Duodenal mucosa (tissue), 2 donors: ENCODE measurements around the gene SLC9B2.

Source experiments
- H3K27ac ChIP-seq: one replicate; pipeline ENCODE4 v1.7.0; 2013; ENCODE audit warnings: low read depth, low read length
- H3K27me3 ChIP-seq, 2 donors: one replicate each; pipeline ENCODE4 v1.7.0; 2013; ENCODE audit warnings: low read length in 2 of 2, control low read depth in 1 of 2; ENCODE audit not compliant: insufficient read depth in 2 of 2, control insufficient read depth in 1 of 2
- H3K36me3 ChIP-seq, 2 donors: one replicate each; pipeline ENCODE4 v1.7.0; 2013; ENCODE audit warnings: low read length in 2 of 2, control low read depth in 1 of 2; ENCODE audit not compliant: insufficient read depth in 2 of 2, control insufficient read depth in 1 of 2
- H3K4me1 ChIP-seq, 2 donors: one replicate each; pipeline ENCODE4 v1.7.0; 2013; ENCODE audit warnings: low read length in 2 of 2, control low read depth in 1 of 2; ENCODE audit not compliant: insufficient read depth in 2 of 2, control insufficient read depth in 1 of 2
- H3K4me3 ChIP-seq, 2 donors: one replicate each; pipeline ENCODE4 v1.7.0; 2013; ENCODE audit warnings: low read length in 2 of 2, low read depth in 1 of 2
- H3K9ac ChIP-seq, 2 donors: one replicate each; pipeline ENCODE4 v1.7.0; 2013; ENCODE audit warnings: low read length in 2 of 2, low read depth in 1 of 2
- H3K9me3 ChIP-seq, 2 donors: one replicate each; pipeline ENCODE4 v1.7.0; 2013; ENCODE audit warnings: low read length in 2 of 2, control low read depth in 1 of 2; ENCODE audit not compliant: control insufficient read depth in 1 of 2

SLC9B2 gene

DNA sequence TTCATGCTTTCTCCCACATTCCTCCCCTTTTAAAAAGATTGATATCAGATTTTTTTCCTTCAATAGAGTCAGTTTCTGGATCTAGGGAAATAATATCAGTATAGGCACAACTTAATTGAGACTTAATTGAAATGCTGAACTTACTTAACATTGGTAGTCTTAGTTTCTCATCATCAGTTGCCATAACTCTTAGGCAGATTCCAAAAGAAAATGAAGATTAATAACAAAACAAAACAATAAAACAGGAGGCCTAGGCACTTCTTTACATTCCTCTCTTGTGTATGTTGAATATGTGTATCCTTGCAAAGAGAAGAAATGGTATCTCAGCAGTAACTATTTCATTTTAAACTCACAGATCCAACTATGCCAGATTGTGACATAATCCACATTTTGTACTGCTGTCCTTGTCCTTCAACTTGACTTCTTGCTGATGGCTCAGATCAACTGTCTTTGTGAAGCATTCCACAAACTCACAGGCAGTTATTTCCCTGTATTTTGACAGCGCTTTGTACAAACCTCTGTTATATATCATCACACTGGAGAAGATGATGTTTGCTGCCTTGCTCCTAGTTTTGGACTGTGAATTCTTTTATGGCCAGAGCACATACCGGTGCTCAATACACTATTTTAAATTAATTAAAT is 9.1 kb upstream of the SLC9B2 start:
- Histone ChIP-seq H3K9ac (no peak overlapping the region), H3K9me3 (no peaks in the 10 kb centered on the region), H3K36me3 (peaks cover 25 to 64% of the 10 kb centered on the region in 2 donors), H3K4me3 (no peak overlapping the region), H3K27me3 (no peaks in the 10 kb centered on the region), H3K27ac (no peak overlapping the region), H3K4me1 (no peaks in the 10 kb centered on the region)

DNA sequence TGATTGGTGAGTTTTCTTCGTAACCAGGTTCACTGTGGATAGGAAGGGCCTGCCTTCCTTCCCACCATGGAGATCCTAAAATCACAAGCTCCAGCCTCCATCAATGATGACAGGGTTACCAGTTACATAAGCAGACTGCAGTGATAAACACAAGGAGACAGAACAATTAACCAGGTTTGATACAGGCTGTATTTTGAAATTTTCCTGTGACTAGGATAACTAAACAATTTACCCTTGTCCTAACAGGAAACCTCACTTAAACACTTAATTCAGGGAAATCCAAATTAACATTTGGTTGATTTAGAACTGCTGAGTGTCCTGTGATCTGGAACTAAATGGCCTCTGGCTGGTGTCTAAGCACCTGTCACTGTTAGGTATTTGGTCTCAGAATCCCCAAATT is 3.1 kb upstream of the SLC9B2 start:
- Histone ChIP-seq H3K36me3 (peaks cover 4 to 17% of the 10 kb centered on the region in 2 donors), H3K9ac (no peak overlapping the region), H3K4me1 (peaks cover 11 to 14% of the 10 kb centered on the region in 2 donors), H3K9me3 (no peaks in the 10 kb centered on the region), H3K4me3 (no peak overlapping the region), H3K27ac (no peak overlapping the region), H3K27me3 (peaks cover 0 to 6% of the 10 kb centered on the region in 2 donors)

DNA sequence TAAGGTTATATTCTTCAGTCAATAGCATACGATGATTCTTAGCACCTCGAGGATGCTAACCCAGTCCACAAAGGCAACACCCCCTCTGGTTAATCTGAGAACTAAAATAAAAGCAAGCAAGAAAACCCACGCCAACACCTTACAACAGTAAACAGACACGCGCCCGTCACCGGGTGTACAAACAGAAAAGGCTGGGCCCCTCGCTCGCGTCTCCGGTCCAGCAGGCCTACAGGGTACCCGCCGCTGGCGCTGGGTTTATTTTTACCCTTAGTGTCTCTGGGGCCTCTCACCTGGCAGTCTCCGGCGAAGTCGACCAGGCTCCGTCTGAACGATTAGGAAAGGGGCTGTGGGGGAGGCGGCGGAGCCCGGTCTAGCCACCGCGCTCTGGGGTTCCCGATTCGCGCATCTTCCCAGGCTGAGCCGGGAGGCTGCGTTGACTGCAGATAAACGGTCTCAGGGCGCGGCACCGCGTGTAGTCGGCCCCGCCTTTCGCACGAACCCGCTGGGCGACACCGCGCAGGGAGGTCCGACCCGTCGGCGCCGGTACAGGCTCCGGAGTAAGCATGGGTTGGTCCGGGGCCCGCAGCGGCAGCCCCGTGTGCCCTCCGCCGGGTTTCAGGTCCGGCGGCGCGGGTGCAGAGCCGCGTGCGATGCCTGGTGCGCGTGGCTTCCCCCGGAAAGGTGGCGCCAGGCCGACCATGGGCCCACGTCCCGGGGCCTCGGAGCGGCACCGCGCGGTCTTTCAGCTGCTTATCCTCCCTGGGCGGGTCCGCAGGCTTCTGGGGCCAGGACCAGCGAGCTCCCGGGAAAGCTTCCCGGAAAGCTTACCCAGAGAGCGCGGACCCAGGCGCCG is 441 bp downstream of the SLC9B2 start:
- peak overlapping the region; percentile 72 to 76 for H3K4me3 ChIP-seq
- H3K9me3 ChIP-seq = no peaks in the 10 kb centered on the region
- H3K27me3 ChIP-seq = peaks cover 0 to 6% of the 10 kb centered on the region in 2 donors
- H3K9ac ChIP-seq = peak overlapping the region; percentile 55 to 68
- peak overlapping the region; percentile 68 for H3K27ac ChIP-seq
- H3K36me3 ChIP-seq = peaks cover 0 to 9% of the 10 kb centered on the region in 2 donors
- H3K4me1 ChIP-seq = peaks cover 14 to 20% of the 10 kb centered on the region in 2 donors

DNA sequence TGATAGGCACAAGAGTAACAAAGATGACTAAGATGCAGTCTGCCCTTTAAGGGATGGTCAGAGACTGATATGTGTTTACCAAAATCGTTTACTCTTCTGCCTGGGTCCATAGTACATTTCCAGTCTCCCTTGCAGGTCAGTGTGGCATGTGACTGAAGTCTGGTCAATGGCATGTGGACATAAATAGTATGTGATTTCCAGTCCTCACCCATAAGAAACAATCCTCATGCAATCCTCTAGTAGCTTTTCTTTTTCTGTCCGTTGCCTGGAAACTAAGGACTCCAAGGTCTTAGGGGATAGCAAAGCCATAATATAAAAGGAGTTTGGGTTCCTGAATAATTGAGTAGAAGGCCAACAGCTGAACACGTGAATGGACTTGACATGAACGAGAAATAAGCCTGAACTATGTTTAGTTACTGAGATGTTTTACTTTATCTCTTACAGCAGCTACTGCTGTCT is 1.1 kb downstream of the SLC9B2 start:
- no peaks in the 10 kb centered on the region for H3K9me3 ChIP-seq
- H3K27me3 ChIP-seq = peaks cover 0 to 6% of the 10 kb centered on the region in 2 donors
- peaks cover 14 to 20% of the 10 kb centered on the region in 2 donors for H3K4me1 ChIP-seq
- no peak overlapping the region for H3K27ac ChIP-seq
- peaks cover 0 to 3% of the 10 kb centered on the region in 2 donors for H3K36me3 ChIP-seq
- H3K4me3 ChIP-seq = peak overlapping the region; percentile 72 to 76
- H3K9ac ChIP-seq = peak overlapping the region; percentile 55 to 68

DNA sequence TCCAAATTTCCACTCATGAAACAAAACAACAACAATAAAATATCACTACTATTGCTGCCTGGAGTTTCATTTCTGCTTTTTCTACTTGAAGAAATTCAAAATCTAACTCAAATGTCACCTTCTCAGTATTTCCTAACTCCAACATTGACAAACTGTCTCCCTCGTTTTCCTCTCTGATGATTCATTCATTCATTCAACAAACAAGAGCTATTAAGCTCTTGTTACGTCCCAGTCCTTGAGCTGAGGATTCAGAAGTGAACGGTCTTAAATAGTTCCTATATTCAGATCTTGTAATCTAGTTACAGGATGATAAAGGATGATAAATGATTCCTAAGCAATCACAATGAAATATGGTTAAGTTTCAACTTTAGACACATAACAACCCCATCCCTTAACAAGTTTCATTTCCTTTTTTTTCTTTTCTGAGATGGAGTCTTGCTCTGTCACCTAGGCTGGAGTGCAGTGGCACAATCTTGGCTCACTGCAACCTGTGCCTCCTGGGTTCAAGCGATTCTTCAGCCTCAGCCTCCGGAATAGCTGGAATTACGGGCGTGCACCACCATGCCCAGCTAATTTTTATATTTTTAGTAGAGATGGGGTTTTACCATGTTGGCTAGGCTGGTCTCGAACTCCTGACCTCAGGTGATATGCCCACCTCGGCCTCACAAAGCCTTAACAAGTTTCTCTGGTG is 1.7 kb downstream of the SLC9B2 start:
- Histone ChIP-seq H3K27ac (no peak overlapping the region), H3K9me3 (no peaks in the 10 kb centered on the region), H3K9ac (no peak overlapping the region), H3K4me1 (peaks cover 14 to 20% of the 10 kb centered on the region in 2 donors), H3K36me3 (peaks cover 0 to 2% of the 10 kb centered on the region in 2 donors), H3K4me3 (peak overlapping the region in 1 of 2 donors; percentile 76), H3K27me3 (peaks cover 0 to 6% of the 10 kb centered on the region in 2 donors)

DNA sequence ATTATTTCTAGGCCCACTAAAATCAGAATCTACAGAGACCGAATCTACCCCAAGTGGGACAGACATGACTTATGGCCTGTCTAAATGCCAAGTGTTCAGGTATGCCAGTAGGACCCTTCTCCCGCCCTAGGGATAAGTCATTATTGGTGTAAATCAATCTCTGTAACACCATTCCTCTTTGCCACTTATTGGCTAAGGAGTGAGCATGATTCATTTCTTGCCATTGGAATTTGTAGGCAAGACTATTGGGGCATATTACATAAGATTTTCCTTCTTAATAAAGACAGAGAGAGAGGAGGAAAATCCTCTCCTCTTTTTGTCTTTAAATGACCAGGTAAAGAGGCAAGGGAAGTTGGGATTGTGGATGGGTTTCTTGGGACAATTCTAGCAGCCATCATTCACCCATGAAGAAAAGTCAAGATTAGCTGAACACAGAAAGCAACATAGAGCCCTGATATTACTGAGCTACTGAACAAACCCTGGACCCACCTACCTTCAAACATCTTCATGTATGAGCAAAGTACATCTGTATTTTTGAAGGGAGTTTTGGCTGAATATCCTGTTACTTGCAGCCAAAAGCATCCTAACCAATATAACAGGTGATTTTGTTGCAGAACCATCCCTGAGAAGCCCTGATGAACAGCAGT is 2.6 kb downstream of the SLC9B2 start:
- Histone ChIP-seq H3K27ac (no peak overlapping the region), H3K27me3 (peaks cover 0 to 6% of the 10 kb centered on the region in 2 donors), H3K36me3 (no peaks in the 10 kb centered on the region), H3K9ac (no peak overlapping the region), H3K9me3 (no peaks in the 10 kb centered on the region), H3K4me1 (peaks cover 14 to 20% of the 10 kb centered on the region in 2 donors), H3K4me3 (no peak overlapping the region)

DNA sequence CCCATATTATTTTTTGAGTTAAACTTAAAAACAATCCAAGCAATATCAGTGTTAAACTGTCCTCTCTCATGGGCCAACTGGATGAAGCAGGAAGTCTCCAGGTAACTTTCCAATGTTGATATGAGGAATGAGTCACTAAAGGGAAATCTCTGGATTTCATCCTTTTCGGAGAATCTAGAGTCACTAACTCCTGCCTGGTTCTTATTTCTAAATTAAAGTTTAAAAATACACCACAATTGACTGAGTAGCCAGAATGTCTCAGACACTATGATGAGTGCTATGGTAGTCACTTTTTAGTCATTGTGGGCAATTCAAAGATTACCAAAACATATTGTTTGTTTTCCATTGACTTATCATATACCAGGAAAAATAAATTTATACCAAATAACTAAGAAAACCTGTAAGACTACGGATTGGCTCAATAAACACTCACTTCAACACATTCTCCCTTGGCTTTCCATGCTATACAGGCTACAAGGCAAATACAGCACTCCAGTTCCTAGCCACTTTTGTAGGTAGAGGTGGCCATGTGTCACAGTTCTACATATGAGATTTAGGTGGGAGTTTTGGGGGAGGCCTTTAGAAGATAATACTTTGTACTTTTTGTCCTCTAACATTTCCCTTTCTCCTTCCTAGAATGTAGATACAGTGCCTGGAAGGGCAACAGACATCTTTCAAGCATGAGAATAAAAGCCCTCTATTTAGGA is 8.6 kb downstream of the SLC9B2 start:
- no peaks in the 10 kb centered on the region for H3K27me3 ChIP-seq
- H3K9me3 ChIP-seq = no peaks in the 10 kb centered on the region
- H3K9ac ChIP-seq = no peak overlapping the region
- H3K4me3 ChIP-seq = no peak overlapping the region
- no peak overlapping the region for H3K27ac ChIP-seq
- no peaks in the 10 kb centered on the region for H3K4me1 ChIP-seq
- H3K36me3 ChIP-seq = no peaks in the 10 kb centered on the region

DNA sequence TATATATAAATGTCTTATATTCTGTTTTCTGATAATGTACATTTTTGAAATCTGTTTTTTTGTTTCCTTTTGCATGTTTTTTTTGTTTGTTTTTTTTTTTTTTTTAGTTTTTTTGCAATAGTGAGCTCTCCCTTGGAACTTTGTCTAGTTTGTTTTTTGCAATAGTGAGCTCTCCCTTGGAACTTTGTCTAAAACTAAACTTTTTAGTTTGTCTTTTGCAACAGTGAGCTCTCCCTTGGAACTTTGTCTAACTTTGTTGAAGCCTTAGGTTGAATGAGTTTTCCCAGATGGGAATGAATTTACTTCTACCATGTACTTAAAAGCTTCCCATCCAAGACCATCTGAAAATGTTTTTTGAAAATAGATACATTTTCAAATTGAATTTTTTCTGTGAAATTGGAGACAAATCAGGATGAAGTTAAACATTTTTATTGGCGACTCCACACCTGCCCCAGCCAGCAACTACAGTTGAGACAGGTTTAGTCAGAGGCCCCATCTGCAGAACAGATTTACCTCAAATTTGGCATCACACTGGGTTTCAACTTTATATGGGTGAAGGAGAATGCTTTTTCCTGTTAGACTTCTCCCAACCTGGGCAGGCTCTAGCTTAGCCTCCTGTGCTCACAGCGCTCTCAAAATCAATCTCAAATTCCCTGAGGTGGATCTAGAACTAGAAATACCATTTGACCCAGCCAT is 16.0 kb downstream of the SLC9B2 start:
- no peaks in the 10 kb centered on the region for H3K4me1 ChIP-seq
- H3K4me3 ChIP-seq = no peak overlapping the region
- no peaks in the 10 kb centered on the region for H3K9me3 ChIP-seq
- no peak overlapping the region for H3K9ac ChIP-seq
- H3K27me3 ChIP-seq = no peaks in the 10 kb centered on the region
- no peaks in the 10 kb centered on the region for H3K36me3 ChIP-seq
- H3K27ac ChIP-seq = no peak overlapping the region

DNA sequence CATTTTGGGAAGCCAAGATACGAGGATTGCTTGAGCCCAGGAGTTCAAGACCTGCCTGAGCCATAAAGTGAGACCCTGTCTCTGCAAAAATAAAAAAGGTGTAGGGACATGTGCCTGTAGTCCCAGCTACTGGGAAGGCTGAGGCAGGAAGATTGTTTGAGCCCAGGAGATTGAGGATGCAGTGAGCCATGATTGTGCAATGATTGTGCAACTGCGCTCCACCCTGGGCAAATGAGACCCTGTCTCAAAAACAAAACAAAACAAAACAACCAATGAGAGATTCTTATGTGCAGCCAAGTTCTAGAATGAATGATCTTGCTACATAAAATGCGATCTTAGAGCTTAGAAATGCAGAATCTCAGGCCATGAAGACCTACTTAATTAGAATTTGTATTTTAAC is 22.5 kb downstream of the SLC9B2 start:
- no peaks in the 10 kb centered on the region for H3K9me3 ChIP-seq
- no peaks in the 10 kb centered on the region for H3K4me1 ChIP-seq
- H3K27me3 ChIP-seq = no peaks in the 10 kb centered on the region
- no peaks in the 10 kb centered on the region for H3K36me3 ChIP-seq
- no peak overlapping the region for H3K27ac ChIP-seq
- H3K9ac ChIP-seq = no peak overlapping the region
- no peak overlapping the region for H3K4me3 ChIP-seq
